Panc1 (cell line): Measurements from ENCODE around the gene MAMSTR. TPM values are rescaled to one million over a fixed set of nuclear protein-coding genes. Genes with fewer than 3 reads are reported as not detected.

Experiments used
- ATAC-seq: fragments of 200-7000 bp; cut with Tn5 transposase; 2 replicates; pipeline ENCODE4 v1.9.1; 2020; ENCODE audit warnings: mild to moderate bottlenecking, moderate library complexity
- BruUV-seq: library from RNA; stranded (reverse); fragments of 400-500 nt; replicated peaks from 2 replicates; lab custom pipeline; 2021; lab: Mats Ljungman, UMichigan
- CTCF ChIA-PET: fragments of 300-600 bp; sonication (Branson Sonifier 250); formaldehyde crosslinking; loops from one replicate; lab custom pipeline; 2022; ENCODE audit warnings: antibody characterized with exemption; lab: Charles Lee
- POLR2A ChIA-PET: fragments of 300-600 bp; sonication (Branson Sonifier 250); formaldehyde crosslinking; loops from one replicate; lab custom pipeline; 2022; ENCODE audit warnings: antibody characterized with exemption; lab: Charles Lee
- DNase-seq: peaks from one replicate; pipeline ENCODE4 v3.0.0-alpha.2; 2010; ENCODE audit warnings: low read depth, low spot score
- H3K27ac ChIP-seq: 2 replicates; pipeline ENCODE4 v1.5.1; 2011; ENCODE audit warnings: mild to moderate bottlenecking, low read length, inconsistent platforms
- H3K27me3 ChIP-seq: fragments of 200-500 bp; sonication (Bioruptor generic); 2 replicates; pipeline ENCODE4 v1.6.0; 2014; ENCODE audit warnings: low read length, inconsistent platforms; ENCODE audit not compliant: control insufficient read depth, insufficient read depth
- H3K36me3 ChIP-seq: fragments of 200-500 bp; sonication (Bioruptor generic); 2 replicates; pipeline ENCODE4 v1.5.1; 2014; ENCODE audit warnings: inconsistent platforms, mild to moderate bottlenecking, low read length, moderate library complexity; ENCODE audit not compliant: control insufficient read depth, insufficient read depth
- H3K4me1 ChIP-seq: 2 replicates; pipeline ENCODE4 v1.5.1; 2011; ENCODE audit warnings: inconsistent platforms, mild to moderate bottlenecking, low read length, moderate library complexity; ENCODE audit not compliant: control insufficient read depth, insufficient read depth
- H3K4me3 ChIP-seq, 2 experiments: 2 replicates each; pipeline ENCODE4 v1.5.1; 2011 to 2012; ENCODE audit warnings: low read depth in 2 of 2, low read length in 2 of 2, mild to moderate bottlenecking in 2 of 2, inconsistent platforms in 1 of 2, moderate library complexity in 1 of 2
- H3K9me3 ChIP-seq: fragments of 200-500 bp; sonication (Bioruptor generic); 2 replicates; pipeline ENCODE4 v1.5.1; 2014; ENCODE audit warnings: low read depth, mild to moderate bottlenecking, inconsistent platforms, low read length, moderate library complexity; ENCODE audit not compliant: control insufficient read depth, insufficient read depth
- POLR2AphosphoS5 ChIP-seq: IDR thresholded peaks from 2 replicates; pipeline ENCODE4 v1.6.1; 2012; ENCODE audit warnings: mild to moderate bottlenecking, low read depth, low read length, moderate library complexity
- SIN3A ChIP-seq: IDR thresholded peaks from 2 replicates; pipeline ENCODE4 v1.6.1; 2012; ENCODE audit warnings: low read depth, mild to moderate bottlenecking, low read length, moderate library complexity, borderline replicate concordance; ENCODE audit not compliant: insufficient read depth
- TCF7L2 ChIP-seq: IDR thresholded peaks from 2 replicates; pipeline ENCODE4 v1.6.1; 2011; ENCODE audit warnings: mild to moderate bottlenecking, low read depth, low read length, inconsistent platforms
- in situ Hi-C: cut with HindIII; loops from 2 replicates; pipeline ENCODE4 v1.10.0; 2016; ENCODE audit warnings: low sequenced_read_pairs, low pct_unique_long_range_greater_than_20kb
- intact Hi-C: fragments of 100-400 bp; cut with micrococcal nuclease; formaldehyde crosslinking; loops from one replicate; pipeline ENCODE4 v1.10.0; 2022; ENCODE audit not compliant: unreplicated experiment
- total RNA-seq: library from RNA; stranded (reverse); gene quantifications from one replicate; pipeline ENCODE4 v1.2.1, GENCODE V29; 2021; ENCODE audit not compliant: unreplicated experiment
- TF ChIP-seq, protein P1 (sequence below), 2 experiments: IDR thresholded peaks; 2 replicates each; pipeline ENCODE4 v1.6.1; 2011 to 2012; ENCODE audit warnings: low read depth in 2 of 2, control low read depth in 1 of 2, low read length in 1 of 2, mild to moderate bottlenecking in 1 of 2, moderate library complexity in 1 of 2; ENCODE audit not compliant: insufficient read depth in 1 of 2
- TF ChIP-seq, protein P2 (sequence below): fragments of 450-650 bp; IDR thresholded peaks from 2 replicates; pipeline ENCODE4 v1.5.1; 2017; ENCODE audit warnings: mild to moderate bottlenecking

Gene MAMSTR
- total RNA-seq, 1 experiment from 2014 or later: 3.3 TPM

DNA sequence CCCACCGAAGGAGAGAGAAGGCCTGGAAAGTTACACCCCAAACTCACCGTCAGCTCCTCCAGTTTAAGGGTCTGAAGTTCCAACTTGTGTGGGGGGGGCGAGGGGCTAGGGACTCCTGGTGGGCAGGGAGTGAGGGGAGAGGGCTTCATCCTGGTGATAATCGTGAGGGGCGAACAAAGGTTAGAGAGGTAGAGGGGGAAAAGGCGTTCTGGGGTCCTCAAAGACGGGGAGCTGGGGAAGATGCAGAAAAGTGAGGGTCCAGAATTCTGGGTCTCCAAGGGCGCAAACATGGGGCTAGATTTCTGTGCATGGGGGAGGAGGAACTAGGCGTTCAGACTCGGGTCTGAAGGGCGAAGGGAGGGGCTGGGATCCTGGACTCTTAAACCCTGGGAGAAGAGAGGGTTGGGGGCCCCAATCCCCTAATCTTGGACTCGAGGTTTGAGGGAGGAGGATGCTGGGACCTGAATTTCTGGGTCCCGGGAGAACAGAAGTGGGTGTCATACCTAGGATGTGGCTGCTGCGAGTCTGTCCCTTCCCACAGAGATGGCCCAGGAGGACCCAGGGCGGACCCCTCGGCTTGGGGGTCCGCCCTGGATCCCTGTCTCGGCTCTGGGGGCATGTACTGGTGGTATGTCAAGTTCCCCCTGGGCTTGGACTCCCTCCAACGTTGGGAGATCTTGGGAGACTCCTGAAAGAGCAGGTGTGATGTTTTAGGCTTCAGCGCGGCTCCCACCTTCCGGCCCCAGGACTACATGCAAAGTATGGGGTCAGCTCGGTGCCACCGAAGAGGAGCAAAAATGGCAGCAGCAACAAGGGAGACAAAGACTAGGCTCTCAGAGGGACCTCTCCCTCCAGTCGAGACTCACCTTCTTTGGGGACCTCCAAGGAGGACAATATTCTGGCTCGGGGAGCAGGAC lies 4.5 kb downstream of the MAMSTR start:
- Histone ChIP-seq H3K36me3 (no peaks in the 10 kb centered on the region; the same call in 1 of the 2 replicates), H3K27me3 (no peaks in the 10 kb centered on the region), H3K4me1 (no peaks in the 10 kb centered on the region; the same call in 1 of the 2 replicates), H3K27ac (peak overlapping the region; percentile 91), H3K4me3 (peak overlapping the region; percentile 61 to 66), H3K9me3 (no peaks in the 10 kb centered on the region)
- intact Hi-C loops: no loop called here
- no TSS peak for BruUV-seq
- ATAC-seq: no peak
- TF ChIP-seq SIN3A (no peak), POLR2AphosphoS5 (no peak), TCF7L2 (no peak)
- TF ChIP-seq, protein P1, sequence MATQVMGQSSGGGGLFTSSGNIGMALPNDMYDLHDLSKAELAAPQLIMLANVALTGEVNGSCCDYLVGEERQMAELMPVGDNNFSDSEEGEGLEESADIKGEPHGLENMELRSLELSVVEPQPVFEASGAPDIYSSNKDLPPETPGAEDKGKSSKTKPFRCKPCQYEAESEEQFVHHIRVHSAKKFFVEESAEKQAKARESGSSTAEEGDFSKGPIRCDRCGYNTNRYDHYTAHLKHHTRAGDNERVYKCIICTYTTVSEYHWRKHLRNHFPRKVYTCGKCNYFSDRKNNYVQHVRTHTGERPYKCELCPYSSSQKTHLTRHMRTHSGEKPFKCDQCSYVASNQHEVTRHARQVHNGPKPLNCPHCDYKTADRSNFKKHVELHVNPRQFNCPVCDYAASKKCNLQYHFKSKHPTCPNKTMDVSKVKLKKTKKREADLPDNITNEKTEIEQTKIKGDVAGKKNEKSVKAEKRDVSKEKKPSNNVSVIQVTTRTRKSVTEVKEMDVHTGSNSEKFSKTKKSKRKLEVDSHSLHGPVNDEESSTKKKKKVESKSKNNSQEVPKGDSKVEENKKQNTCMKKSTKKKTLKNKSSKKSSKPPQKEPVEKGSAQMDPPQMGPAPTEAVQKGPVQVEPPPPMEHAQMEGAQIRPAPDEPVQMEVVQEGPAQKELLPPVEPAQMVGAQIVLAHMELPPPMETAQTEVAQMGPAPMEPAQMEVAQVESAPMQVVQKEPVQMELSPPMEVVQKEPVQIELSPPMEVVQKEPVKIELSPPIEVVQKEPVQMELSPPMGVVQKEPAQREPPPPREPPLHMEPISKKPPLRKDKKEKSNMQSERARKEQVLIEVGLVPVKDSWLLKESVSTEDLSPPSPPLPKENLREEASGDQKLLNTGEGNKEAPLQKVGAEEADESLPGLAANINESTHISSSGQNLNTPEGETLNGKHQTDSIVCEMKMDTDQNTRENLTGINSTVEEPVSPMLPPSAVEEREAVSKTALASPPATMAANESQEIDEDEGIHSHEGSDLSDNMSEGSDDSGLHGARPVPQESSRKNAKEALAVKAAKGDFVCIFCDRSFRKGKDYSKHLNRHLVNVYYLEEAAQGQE (IDR thresholded peaks at IDR 0.05; ENCODE audit: insufficient read depth in 1 of 2, low read depth in 2 of 2, low read length in 1 of 2): no peak
- TF ChIP-seq, protein P2, sequence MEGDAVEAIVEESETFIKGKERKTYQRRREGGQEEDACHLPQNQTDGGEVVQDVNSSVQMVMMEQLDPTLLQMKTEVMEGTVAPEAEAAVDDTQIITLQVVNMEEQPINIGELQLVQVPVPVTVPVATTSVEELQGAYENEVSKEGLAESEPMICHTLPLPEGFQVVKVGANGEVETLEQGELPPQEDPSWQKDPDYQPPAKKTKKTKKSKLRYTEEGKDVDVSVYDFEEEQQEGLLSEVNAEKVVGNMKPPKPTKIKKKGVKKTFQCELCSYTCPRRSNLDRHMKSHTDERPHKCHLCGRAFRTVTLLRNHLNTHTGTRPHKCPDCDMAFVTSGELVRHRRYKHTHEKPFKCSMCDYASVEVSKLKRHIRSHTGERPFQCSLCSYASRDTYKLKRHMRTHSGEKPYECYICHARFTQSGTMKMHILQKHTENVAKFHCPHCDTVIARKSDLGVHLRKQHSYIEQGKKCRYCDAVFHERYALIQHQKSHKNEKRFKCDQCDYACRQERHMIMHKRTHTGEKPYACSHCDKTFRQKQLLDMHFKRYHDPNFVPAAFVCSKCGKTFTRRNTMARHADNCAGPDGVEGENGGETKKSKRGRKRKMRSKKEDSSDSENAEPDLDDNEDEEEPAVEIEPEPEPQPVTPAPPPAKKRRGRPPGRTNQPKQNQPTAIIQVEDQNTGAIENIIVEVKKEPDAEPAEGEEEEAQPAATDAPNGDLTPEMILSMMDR: no peak
- in situ Hi-C loops: no loop called here
- CTCF ChIA-PET: interaction anchor here (0.7 to 1.0 kb wide), 2 partner anchors 24 to 51 kb away, joined by 3 to 5 read pairs; no protein-coding TSS in a partner anchor
- DNase-seq: no peak
- POLR2A ChIA-PET: interaction anchor here (0.6 to 0.7 kb wide), 2 partner anchors 55 to 69 kb away, joined by 3 to 5 read pairs; no protein-coding TSS in a partner anchor

DNA sequence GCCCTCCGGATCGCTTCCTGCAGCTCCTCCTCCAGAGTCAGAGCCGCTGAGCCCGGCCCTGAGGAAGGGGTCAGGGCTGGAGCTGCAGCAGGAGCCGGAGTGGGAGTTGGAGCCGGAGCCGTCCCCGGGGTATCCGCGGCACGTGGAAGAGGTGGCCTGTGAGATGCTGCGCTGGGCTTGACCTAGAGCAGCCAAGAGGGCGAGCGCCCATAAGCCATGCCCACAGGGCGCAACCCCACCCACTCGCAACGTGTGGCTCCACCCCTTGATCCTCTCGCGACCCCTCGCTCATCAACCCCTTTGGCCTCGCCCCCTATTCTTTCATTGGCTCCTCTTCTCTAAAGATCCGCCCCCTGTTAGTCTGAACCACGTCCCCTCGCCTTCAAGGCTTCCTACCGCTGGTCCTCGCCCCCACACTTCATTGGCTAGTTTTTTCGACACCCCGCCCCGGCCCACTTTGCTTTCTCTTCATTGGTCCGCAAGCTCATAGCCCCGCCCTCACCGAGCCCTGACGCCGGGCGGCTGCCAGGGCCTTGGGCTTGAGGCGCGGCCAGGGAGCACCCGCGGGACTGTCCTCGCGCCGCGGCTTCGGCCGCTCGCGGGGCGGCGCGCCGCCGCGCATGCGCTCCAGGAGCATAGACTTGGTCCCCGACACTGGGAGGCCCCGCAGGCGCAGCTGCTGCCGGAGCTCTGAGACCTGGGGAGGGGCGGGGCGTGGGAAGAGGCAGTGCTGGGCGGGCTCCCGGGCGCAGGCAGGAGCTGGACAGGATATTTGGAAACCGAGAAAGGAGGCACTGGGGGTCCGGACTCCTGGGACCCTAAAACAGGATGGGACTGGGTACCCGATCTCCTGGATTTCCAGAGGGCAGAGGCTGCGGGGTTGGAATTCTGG lies 5.4 kb downstream of the MAMSTR start:
- no peaks in the 10 kb centered on the region; the same call in 1 of the 2 replicates for H3K36me3 ChIP-seq
- intact Hi-C loops: no loop called here
- H3K4me1 ChIP-seq: no peaks in the 10 kb centered on the region; the same call in 1 of the 2 replicates
- no TSS peak for BruUV-seq
- peak; percentile 93 for ATAC-seq
- peak; percentile 85 for DNase-seq
- in situ Hi-C loops: no loop called here
- peak overlapping the region; percentile 75 to 80 for H3K4me3 ChIP-seq
- no peak for TF ChIP-seq SIN3A
- TF ChIP-seq, protein P2: no peak
- TF ChIP-seq, protein P1 (IDR thresholded peaks at IDR 0.05; ENCODE audit: insufficient read depth in 1 of 2, low read depth in 2 of 2, low read length in 1 of 2): no peak
- TF ChIP-seq POLR2AphosphoS5: no peak; the same call in 1 of the 2 replicates
- peak; percentile 62; the same call in 1 of the 2 replicates for TF ChIP-seq TCF7L2
- H3K27ac ChIP-seq: peak overlapping the region; percentile 91
- ChIA-PET CTCF (interaction anchor here (0.7 to 1.0 kb wide), 2 partner anchors 24 to 52 kb away, joined by 3 to 5 read pairs; no protein-coding TSS in a partner anchor), POLR2A (interaction anchor here (0.5 to 0.7 kb wide), 3 partner anchors 70 to 508 kb away, joined by 3 to 5 read pairs (median 5); no protein-coding TSS in a partner anchor)
- H3K27me3 ChIP-seq: no peaks in the 10 kb centered on the region
- no peaks in the 10 kb centered on the region for H3K9me3 ChIP-seq
